ENCODE measurements around the gene RXRA.

RXRA gene

DNA sequence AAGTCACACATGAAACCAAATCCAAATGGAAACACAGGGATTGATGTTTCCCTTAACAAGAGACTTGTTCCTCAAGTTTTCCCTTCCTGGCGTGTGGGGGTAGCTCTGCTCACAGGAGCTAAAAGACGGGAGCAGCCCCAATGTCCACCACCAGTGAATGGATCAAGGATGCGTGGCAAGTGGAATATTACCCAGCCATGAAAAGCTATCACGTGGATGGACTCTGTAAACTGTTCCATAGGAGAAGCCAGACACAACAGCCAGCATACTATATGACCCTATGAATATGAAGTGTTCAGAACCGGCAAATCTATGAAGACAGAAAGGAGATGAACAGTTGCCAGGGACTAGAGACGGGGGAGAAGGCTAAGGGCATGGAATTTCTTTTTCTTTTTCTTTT, 28.3 kb upstream of the RXRA start:
- no peak for DNase-seq (ENCODE audit: low read depth in 2 of 2)
- no peak overlapping the region for H3K4me3 ChIP-seq (replicated peaks in 1 of 2; ENCODE audit: low read depth in 2 of 2, low read length in 2 of 2)
- TF ChIP-seq, protein P1, sequence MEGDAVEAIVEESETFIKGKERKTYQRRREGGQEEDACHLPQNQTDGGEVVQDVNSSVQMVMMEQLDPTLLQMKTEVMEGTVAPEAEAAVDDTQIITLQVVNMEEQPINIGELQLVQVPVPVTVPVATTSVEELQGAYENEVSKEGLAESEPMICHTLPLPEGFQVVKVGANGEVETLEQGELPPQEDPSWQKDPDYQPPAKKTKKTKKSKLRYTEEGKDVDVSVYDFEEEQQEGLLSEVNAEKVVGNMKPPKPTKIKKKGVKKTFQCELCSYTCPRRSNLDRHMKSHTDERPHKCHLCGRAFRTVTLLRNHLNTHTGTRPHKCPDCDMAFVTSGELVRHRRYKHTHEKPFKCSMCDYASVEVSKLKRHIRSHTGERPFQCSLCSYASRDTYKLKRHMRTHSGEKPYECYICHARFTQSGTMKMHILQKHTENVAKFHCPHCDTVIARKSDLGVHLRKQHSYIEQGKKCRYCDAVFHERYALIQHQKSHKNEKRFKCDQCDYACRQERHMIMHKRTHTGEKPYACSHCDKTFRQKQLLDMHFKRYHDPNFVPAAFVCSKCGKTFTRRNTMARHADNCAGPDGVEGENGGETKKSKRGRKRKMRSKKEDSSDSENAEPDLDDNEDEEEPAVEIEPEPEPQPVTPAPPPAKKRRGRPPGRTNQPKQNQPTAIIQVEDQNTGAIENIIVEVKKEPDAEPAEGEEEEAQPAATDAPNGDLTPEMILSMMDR (IDR thresholded peaks at IDR 0.05; ENCODE audit: low read depth, low read length) = no peak

DNA sequence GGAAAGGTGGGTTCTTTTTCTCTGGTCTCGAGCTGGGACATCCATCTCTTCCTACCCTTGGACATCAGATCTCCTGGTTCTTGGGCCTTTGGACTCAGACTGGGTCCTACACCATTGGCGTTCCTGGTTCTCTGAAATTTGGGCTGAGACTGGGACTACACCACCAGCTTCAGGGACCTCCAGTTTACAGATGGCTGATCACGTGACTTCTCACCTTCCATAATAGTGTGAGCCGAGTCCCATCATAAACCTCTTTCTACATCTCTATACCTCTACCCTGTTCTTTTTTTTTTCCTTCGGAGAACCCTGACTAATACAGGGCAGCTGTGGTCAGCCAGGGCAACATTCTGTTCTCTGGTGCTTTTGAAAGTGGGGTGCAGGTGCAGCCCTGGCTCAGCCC, 27.2 kb upstream of the RXRA start:
- DNase-seq (ENCODE audit: low read depth in 2 of 2) = no peak
- TF ChIP-seq, protein P1 (IDR thresholded peaks at IDR 0.05; ENCODE audit: low read depth, low read length) = no peak
- H3K4me3 ChIP-seq (replicated peaks in 1 of 2; ENCODE audit: low read depth in 2 of 2, low read length in 2 of 2) = no peak overlapping the region

DNA sequence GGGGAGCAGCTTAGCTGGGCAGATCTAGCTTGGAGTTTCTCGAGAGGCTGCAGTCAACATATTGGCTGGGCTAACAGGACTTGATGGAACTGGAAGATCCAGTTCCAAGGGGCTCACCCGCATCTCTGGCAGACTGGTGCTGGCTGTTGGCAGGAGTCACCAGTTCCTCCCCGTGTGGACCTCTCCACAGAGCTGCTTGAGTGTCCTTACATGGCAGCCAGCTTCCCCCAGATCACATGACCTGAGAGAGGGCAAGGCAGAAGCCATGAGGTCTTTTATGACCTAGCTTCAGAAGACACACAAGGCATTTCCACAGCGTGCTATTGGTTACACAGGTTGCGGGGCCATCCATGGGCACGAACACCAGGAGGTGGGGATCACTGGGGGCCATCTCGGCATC, 26.4 kb upstream of the RXRA start:
- TF ChIP-seq, protein P1 (IDR thresholded peaks at IDR 0.05; ENCODE audit: low read depth, low read length) = no peak
- H3K4me3 ChIP-seq (replicated peaks in 1 of 2; ENCODE audit: low read depth in 2 of 2, low read length in 2 of 2) = no peak overlapping the region
- no peak for DNase-seq (ENCODE audit: low read depth in 2 of 2)

DNA sequence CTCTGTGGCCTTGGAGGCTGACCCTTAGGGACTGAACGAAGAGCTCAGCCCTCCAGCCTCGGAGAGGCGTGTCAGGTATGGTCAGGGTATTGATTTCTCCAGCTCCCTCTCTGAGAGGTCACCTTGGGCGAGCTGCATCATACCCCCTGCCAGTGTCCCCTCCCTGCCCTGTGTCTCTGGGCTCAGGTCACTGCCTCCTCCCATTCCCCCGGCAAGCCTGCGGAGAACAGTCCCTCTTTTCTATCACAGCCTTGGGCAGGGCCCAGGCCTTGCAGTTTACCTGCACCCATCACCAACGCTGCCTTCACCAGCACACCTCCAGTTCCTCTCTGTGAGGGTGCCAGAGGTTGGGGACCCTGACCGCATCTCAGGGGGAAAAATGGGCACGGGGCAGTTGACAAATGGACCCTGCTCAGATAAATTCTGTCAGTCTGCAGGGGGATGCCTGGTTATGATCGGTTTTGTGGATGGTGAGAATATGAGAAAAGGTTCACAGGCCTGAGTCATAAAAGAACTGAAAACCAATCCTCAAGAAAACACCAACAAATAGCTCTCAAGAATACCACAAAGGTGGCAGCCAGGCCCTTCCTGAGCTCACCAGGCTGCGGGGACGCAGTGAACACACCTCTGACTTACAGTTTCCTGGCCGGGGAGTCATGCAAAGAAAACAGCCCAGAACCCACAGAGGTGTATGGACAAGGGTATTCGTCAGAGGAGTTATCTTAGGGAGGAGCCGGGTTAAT, 24.7 kb upstream of the RXRA start:
- TF ChIP-seq, protein P1 (IDR thresholded peaks at IDR 0.05; ENCODE audit: low read depth, low read length) = no peak
- H3K4me3 ChIP-seq (replicated peaks in 1 of 2; ENCODE audit: low read depth in 2 of 2, low read length in 2 of 2) = no peak overlapping the region
- DNase-seq (ENCODE audit: low read depth in 2 of 2) = no peak

DNA sequence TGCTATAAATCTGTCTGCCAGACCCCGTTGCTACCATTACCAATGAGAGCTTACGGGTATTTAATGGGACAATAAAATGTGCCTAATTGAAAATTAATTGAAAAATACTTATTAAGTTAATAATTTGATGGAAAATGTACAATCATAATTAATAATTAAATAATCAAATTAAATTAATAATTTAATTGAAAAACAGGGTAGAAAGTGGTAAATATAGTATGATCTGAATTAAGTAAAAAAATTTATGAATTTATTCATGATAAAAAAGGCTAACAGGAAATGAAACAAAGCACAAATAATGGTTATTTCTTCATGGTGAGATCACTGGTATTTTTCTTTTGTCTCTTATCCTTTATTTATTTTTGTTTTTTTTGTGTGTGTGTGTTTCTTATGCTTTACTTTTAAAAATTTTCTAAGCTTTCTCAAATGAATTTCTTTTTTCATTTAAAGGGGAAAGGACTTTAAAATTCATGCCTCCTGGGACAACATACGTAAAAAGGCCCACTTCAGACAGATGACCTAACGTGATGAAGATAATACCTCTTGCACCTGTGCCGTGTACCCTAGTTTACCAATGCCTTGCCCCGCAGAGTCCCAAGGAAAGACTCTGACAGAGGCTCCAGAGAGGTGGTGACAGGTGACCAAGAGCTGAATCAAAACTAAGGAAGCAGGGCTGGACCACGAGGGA, 24.0 kb upstream of the RXRA start:
- DNase-seq (ENCODE audit: low read depth in 2 of 2) = no peak
- no peak overlapping the region for H3K4me3 ChIP-seq (replicated peaks in 1 of 2; ENCODE audit: low read depth in 2 of 2, low read length in 2 of 2)
- TF ChIP-seq, protein P1 (IDR thresholded peaks at IDR 0.05; ENCODE audit: low read depth, low read length) = no peak

DNA sequence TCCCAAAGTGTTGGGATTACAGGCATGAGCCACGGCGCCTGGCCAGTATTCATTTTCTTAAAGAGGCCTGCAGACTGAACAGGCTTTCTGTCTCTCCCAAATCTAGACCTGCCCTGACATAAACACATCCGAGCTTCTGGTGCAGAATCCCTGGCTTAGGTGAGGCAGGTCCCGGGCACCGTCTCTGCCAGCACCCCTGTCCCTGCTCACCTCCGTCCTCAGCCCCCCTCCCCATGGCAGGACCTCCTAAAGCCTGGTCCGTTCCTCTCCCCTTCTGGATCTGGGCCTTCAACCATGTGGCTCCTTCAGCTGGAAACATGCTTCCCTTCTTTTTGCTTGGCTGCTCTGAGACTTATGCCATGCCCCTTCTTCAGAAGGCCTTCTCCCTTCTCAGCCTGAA, 22.7 kb upstream of the RXRA start:
- TF ChIP-seq, protein P1 (IDR thresholded peaks at IDR 0.05; ENCODE audit: low read depth, low read length) = no peak
- no peak overlapping the region for H3K4me3 ChIP-seq (replicated peaks in 1 of 2; ENCODE audit: low read depth in 2 of 2, low read length in 2 of 2)
- DNase-seq (ENCODE audit: low read depth in 2 of 2) = no peak

Measured in cardiac fibroblast (primary cell).